HG03442 (cell line): ENCODE data around the gene GALNT17.

Source experiments
- ATAC-seq: cut with Tn5 transposase; IDR thresholded peaks from one replicate; pipeline ENCODE4 v1.9.1; 2021; ENCODE audit warnings: mild to moderate bottlenecking, moderate library complexity; ENCODE audit not compliant: unreplicated experiment

The GALNT17 gene

GRCh38 chr7:71442492-71443190 is 310.7 kb downstream of the GALNT17 start:
- no peak for ATAC-seq

- no peak for ATAC-seq
These were observed 311.2 kb downstream of the GALNT17 start for GRCh38 chr7:71443191-71443530.

DNA sequence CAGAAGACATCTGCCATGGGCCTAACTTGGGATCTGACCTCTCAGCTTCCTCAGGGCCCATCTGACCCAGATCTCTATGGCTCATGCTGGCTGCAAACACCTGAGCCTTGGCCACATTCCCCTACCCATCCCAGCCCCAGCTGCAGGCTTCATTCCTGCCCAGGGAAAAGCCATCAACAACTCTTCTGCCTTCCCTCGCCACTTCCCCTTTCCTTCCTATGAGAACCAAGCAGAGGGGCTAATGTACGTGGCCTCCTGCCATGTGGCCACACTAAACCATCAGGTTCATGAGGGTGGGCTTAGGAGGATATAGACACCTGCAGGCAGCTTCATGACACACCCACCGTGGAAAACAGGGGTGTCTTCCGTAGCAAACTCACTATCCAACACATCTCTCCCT is 312.2 kb downstream of the GALNT17 start:
- ATAC-seq = no peak

GRCh38 chr7:71453630-71454029 is 321.7 kb downstream of the GALNT17 start:
- no peak for ATAC-seq

GRCh38 chr7:71454981-71455380 is 323.0 kb downstream of the GALNT17 start:
- no peak for ATAC-seq

DNA sequence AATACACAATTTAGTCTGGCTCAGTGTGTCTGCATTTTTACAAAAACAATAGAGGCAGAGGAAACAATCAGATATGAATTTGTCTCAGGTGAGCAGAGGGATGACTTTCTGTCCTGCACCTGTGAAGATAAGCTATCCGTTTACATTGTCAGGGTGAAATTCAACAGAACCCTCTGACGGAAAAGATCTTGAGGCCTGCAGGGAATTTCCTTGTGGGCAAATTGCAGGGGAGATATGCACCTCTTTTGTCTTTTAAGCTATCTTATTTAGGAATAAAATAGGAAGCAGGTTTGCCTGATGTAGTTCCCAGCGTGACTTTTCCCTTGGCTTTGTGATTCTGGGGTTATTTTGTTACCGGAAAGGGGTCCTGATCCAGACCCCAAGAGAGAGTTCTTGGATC is 325.1 kb downstream of the GALNT17 start:
- ATAC-seq = no peak

DNA sequence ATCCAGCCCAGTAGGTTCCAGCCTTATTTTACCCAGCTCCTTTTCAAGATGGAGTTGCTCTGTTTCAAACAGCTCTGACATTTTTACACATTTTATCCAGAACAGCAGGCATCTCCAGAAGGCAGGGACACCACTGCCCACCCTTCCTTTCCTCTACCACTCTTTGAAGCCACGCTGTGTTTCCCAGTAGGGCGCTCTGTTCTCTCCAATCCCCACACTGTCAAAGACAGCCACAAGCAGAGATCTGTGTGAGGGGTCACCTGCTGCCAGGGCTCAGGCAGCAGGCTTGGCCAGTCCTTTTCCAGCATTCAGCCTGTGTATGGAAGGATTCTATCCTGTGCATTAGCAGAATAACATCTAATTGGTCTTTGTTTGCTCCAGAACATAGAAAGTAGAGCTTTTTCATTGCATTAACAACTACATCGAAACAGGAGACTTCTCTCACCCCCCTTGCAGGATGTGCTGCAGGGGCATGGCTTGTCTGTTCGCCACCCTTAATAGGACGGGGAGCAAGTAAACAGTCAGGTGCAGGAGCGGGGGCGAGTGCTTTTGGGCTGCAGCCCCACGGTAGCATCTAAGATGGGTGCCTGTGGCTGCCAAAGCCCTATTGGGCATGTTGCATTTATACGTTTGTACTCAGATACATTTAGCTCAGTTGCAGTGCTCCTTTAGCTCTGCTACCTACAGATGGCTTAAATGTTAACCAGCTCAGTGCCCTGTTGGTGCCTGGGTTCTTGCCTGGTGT is 326.1 kb downstream of the GALNT17 start:
- ATAC-seq = no peak

DNA sequence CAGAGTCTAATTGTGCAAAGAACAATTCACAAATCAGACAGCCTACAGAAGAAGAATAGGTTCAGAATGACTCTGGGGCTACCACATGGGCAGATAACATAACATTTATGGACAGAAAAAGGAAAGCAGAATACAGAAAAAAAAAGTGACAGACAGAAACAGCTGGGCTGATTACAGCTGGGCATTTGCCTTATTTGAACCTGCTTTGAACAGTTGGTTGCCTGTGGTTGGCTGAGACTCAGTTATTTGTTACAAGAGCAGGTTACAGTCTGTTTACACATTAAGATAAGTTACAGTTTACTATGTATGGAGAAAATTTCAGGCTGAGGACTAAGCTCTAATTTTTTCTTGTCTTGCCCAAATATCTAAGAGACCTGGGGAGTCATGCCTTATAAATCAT is 327.2 kb downstream of the GALNT17 start:
- no peak for ATAC-seq

GRCh38 chr7:71461572-71461971 is 329.6 kb downstream of the GALNT17 start:
- no peak for ATAC-seq

- ATAC-seq = no peak
These were observed 333.8 kb downstream of the GALNT17 start for GRCh38 chr7:71465741-71466189.

DNA sequence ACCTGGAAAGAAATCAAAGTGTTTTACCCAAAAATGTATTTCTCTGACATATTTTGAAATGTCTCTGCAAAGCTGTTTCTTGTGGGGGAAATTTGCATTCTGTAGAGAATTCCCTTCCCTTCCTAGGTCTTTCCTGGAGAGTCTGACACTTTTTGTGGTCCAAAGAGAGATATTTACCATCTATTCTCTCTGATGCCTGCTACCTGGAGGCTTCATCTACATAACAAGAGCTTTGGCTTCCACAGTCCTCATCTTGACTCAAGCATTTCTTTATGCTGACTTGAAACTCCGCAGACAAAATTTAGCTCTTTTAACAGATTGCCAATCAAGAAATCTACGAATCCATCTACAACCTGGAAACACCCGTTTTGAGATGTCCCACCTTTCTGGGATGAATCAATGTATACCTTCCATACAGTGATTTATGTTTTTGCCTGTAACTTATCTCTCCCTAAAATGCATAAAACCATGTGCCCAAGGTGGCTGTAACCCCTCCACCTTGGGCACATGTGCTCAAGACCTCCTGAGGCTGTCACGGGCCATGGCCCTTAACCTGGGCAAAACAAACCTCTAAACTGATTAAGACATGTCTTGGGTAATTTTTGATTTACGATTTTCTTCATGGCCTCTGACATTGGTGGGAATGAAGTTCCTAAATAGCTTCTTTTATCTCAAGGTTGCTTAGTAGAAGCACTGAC is 334.7 kb downstream of the GALNT17 start:
- ATAC-seq = no peak

DNA sequence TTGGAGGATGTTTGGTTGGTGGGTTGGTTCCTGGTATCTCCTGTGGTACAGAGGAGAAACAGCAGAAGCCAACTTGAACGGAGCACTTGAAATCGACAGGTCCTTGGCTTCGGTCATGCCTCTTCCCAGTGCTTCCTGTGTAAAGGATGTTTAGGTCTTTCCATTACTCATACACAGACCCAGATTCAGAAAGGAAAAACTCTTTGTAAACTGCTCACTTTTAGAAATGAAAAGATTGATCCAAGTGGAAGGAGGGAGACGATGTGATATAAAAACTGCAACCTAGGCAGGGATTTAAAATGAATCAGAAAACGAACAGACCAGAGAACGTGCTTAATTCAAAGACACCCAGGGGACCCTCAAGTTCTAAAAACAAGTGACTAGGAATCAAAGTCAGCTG is 338.4 kb downstream of the GALNT17 start:
- ATAC-seq = no peak

- no peak for ATAC-seq
These were observed 338.9 kb downstream of the GALNT17 start for GRCh38 chr7:71470830-71471229.

GRCh38 chr7:71472962-71473361 is 341.0 kb downstream of the GALNT17 start:
- ATAC-seq = no peak

DNA sequence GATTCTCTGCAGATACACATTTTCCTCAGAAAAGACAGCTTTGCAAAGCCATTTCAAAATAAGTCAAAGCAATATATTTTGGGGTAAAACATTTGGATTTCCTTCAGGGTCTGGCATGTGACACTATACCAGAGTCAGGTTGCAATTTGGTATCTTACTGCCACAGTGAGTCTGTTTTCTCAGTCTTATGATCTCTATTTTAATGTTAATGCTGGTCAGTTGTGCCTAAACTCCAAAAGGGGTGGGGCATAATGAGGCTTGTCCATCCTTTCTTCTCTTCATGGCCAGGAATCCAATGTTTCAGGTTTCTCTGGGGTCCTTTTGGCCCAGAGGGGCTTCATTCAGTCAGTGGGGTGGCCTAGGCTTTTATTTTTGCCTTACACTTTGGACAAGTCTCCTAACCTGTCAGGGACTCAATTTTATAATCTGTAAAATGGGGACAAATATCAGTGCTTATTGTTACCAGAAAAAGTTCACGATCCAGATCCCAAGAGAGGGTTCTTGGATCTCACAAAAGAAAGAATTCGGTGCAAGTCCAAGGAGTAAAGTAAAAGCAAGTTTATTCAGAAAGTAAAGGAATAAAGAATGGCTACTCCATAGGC is 341.5 kb downstream of the GALNT17 start:
- ATAC-seq = no peak

GRCh38 chr7:71477441-71477840 is 345.5 kb downstream of the GALNT17 start:
- ATAC-seq = no peak

GRCh38 chr7:71479231-71479630 is 347.3 kb downstream of the GALNT17 start:
- ATAC-seq = no peak

GRCh38 chr7:71480791-71481190 is 348.8 kb downstream of the GALNT17 start:
- ATAC-seq = no peak

GRCh38 chr7:71482284-71482683 is 350.3 kb downstream of the GALNT17 start:
- ATAC-seq = no peak

DNA sequence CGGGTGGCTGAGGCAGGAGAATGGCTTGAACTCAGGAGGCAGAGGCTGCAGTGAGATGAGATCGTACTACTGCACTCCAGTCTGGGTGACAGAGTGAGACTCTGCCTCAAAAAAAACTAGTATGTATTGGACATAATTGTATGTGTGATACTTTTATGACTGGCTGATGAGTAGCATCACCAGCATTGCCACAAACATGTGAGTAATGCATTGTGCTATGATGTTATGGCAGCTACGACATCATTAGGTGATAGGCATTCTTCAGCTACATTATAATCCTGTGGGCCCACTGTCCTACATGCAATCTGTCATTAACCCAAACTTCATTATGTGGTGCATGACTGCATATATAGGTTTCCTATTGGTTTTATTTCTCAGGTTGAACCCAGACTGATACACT is 352.4 kb downstream of the GALNT17 start:
- ATAC-seq = no peak

GRCh38 chr7:71485586-71485985 is 353.6 kb downstream of the GALNT17 start:
- no peak for ATAC-seq

GRCh38 chr7:71486414-71486813 is 354.5 kb downstream of the GALNT17 start:
- ATAC-seq = no peak
